HEK293T (cell line): Measurements from ENCODE around the gene CYRIA.

Source experiments
- ARNT ChIP-seq: fragments of 450-650 bp; IDR thresholded peaks from 2 replicates; pipeline ENCODE4 v1.6.1; 2017; ENCODE audit warnings: mild to moderate bottlenecking
- BHLHE40 ChIP-seq: fragments of 450-650 bp; IDR thresholded peaks from 2 replicates; pipeline ENCODE4 v1.6.1; 2016; ENCODE audit warnings: mild to moderate bottlenecking, moderate library complexity, borderline replicate concordance
- CTBP1 ChIP-seq: fragments of 450-650 bp; IDR thresholded peaks from 2 replicates; pipeline ENCODE4 v1.6.1; 2016; ENCODE audit warnings: borderline replicate concordance
- ELF4 ChIP-seq: fragments of 450-650 bp; IDR thresholded peaks from 2 replicates; pipeline ENCODE4 v1.6.1; 2017; ENCODE audit warnings: antibody characterized with exemption
- FOXA1 ChIP-seq: fragments of 450-650 bp; IDR thresholded peaks from 2 replicates; pipeline ENCODE4 v1.6.1; 2016; ENCODE audit warnings: mild to moderate bottlenecking
- FOXK2 ChIP-seq: fragments of 450-650 bp; IDR thresholded peaks from 2 replicates; pipeline ENCODE4 v1.6.1; 2016; ENCODE audit warnings: mild to moderate bottlenecking
- FOXM1 ChIP-seq: fragments of 450-650 bp; IDR thresholded peaks from 2 replicates; pipeline ENCODE4 v1.6.1; 2017; ENCODE audit warnings: mild to moderate bottlenecking, borderline replicate concordance
- L3MBTL2 ChIP-seq: fragments of 450-650 bp; conservative IDR thresholded peaks from 2 replicates; pipeline ENCODE4 v1.6.1; 2016; ENCODE audit warnings: mild to moderate bottlenecking
- SP1 ChIP-seq: fragments of 450-650 bp; IDR thresholded peaks from 2 replicates; pipeline ENCODE4 v1.6.1; 2017
- SUZ12 ChIP-seq: fragments of 450-650 bp; IDR thresholded peaks from 2 replicates; pipeline ENCODE4 v1.6.1; 2016; ENCODE audit warnings: mild to moderate bottlenecking
- ZNF384 ChIP-seq: fragments of 450-650 bp; IDR thresholded peaks from 2 replicates; pipeline ENCODE4 v1.6.1; 2016

DNA sequence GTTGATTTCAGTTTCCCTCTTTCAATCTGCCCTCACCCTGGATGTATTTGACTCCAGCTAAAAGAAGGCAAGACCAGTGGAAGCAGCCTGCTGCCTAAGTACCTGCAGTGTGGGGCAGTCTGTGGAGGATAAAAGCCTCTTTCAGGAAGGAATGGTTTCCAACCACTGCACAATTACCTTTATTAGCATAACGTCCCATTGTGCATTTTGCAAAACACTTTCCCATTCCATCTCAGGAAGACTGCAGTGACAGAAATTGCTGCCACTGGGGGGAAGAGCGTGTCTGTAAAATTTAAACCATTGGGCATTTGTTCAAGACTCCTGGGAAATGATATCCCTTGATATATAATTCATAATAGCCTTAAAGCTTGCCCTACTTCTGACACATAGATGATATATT lies 26.2 kb downstream of the CYRIA start:
- TF ChIP-seq ARNT (no peak), ELF4 (no peak), FOXM1 (no peak), SP1 (no peak), SUZ12 (no peak), FOXA1 (no peak), L3MBTL2 (no peak), FOXK2 (no peak), BHLHE40 (no peak), CTBP1 (no peak), ZNF384 (no peak)
